H1 (cell line): Measurements from ENCODE around the gene TBCD. TPM values are rescaled to one million over a fixed set of nuclear protein-coding genes. Genes with fewer than 3 reads are reported as not detected.

Experiments used
- GTF2F1 ChIP-seq: IDR thresholded peaks from 2 replicates; pipeline ENCODE4 v1.6.1; 2012; ENCODE audit warnings: low read depth, low read length, improper control_type of control experiment, borderline replicate concordance
- RXRA ChIP-seq: IDR thresholded peaks from 2 replicates; pipeline ENCODE4 v1.6.1; 2011; ENCODE audit warnings: low read depth, mild to moderate bottlenecking, low read length, moderate library complexity; ENCODE audit not compliant: insufficient read depth
- polyA plus RNA-seq, 7 experiments: library from polyadenylated mRNA; depleted of rRNA in 3 of 7; stranded (reverse) in 5 of 7; unstranded in 2 of 7; fragments of >200 nt in 5 of 7; fragments of 200-250 nt in 2 of 7; gene quantifications; 1 replicate in 5 of 7; 2 replicates in 1 of 7; 4 replicates in 1 of 7; pipeline versions ENCODE4 v1.2.1 to v1.2.3, GENCODE V29; 2011 to 2013; ENCODE audit warnings: missing spikeins in 2 of 7, mixed read lengths in 2 of 7
- total RNA-seq: library from RNA; stranded (reverse); fragmentation: NEBNext Ultra II Directional; extraction: Animal tissue kit (Norgen Biotek cat#: 25700); gene quantifications from 2 replicates; pipeline ENCODE4 v1.2.1, GENCODE V29; 2021
- TF ChIP-seq, protein P1 (sequence below): IDR thresholded peaks from 2 replicates; pipeline ENCODE4 v1.6.1; 2012; ENCODE audit warnings: inconsistent platforms

The TBCD gene
- total and polyA plus RNA-seq, 2 of the 8 experiments (the other 6 are each of a cell fraction or from before 2014, with no cell fraction given), result 118 to 162 TPM

DNA sequence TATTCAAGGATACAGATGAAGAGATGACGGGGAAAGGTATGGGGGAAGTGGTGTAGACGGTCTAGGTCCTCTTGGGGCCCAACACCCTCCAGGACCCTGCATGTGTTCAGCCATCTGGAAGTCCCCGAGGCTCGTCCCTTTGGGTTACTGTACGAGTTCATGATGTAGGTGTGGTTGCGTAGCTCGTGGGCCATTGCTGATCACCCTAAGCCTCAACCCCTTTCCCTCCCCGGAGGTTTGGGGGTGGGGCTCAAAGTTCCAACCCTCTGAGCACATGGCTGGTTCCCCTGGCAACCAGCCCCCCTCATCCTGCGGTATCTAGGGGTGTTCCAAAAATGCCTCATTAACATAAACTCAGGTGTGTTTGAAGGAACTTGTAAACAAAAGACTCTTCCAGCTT, 228.8 kb downstream of the TBCD start (continued):
- no peak for TF ChIP-seq RXRA
- TF ChIP-seq, protein P1, sequence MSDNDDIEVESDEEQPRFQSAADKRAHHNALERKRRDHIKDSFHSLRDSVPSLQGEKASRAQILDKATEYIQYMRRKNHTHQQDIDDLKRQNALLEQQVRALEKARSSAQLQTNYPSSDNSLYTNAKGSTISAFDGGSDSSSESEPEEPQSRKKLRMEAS, result no peak
- no peak for TF ChIP-seq GTF2F1
